ENCODE data around the gene P2RX3.

DNA sequence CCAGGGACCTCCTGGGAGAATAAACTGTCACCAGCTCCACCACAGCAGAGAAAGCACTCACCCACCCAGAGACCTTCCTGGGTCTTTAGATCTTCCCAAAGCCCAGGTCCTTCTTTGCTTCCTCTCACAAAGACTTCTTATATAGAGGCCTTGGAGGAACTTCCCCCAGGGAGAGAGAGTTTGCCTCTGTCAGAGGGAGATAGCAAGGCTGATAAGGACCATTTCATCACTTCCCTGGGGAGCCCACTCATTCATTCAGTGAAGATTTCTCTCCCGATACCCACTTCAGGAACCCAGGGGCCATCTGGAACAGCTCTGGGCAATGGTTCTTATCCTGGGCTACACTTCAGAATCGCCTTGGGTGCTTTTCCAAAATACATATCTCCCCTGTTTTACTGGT, 52.4 kb downstream of the P2RX3 start, which contains the start of gene PRG2:
- TF ChIP-seq, protein P1, sequence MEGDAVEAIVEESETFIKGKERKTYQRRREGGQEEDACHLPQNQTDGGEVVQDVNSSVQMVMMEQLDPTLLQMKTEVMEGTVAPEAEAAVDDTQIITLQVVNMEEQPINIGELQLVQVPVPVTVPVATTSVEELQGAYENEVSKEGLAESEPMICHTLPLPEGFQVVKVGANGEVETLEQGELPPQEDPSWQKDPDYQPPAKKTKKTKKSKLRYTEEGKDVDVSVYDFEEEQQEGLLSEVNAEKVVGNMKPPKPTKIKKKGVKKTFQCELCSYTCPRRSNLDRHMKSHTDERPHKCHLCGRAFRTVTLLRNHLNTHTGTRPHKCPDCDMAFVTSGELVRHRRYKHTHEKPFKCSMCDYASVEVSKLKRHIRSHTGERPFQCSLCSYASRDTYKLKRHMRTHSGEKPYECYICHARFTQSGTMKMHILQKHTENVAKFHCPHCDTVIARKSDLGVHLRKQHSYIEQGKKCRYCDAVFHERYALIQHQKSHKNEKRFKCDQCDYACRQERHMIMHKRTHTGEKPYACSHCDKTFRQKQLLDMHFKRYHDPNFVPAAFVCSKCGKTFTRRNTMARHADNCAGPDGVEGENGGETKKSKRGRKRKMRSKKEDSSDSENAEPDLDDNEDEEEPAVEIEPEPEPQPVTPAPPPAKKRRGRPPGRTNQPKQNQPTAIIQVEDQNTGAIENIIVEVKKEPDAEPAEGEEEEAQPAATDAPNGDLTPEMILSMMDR (IDR thresholded peaks at IDR 0.05 in 4 of 5, conservative IDR thresholded peaks at IDR 0.05 in 1 of 5), result no peak
- TF ChIP-seq POLR2A (IDR thresholded peaks at IDR 0.05), result no peak

All from gastrocnemius medialis (tissue), 4 donors.